Cardiac muscle cell (in vitro differentiated cells and primary cell): Measurements from ENCODE around the gene NTF3. TPM values are rescaled to one million over a fixed set of nuclear protein-coding genes. Genes with fewer than 3 reads are reported as not detected.

ENCODE experiments used
- DNase-seq, 2 donors: peaks; one replicate each; pipeline versions ENCODE4 v3.0.0 to v3.0.0-alpha.2; 2010 to 2017; ENCODE audit warnings: low read depth in 1 of 2, low spot score in 1 of 2
- H3K27ac ChIP-seq: fragments of 200-600 bp; sonication (generic); 2 replicates; pipeline ENCODE4 v1.5.1; 2016
- H3K27me3 ChIP-seq: fragments of 200-600 bp; sonication (generic); 2 replicates; pipeline ENCODE4 v1.6.0; 2016; ENCODE audit warnings: control low read depth
- H3K36me3 ChIP-seq: fragments of 200-600 bp; sonication (generic); 2 replicates; pipeline ENCODE4 v1.5.1; 2016; ENCODE audit warnings: control low read depth
- H3K4me1 ChIP-seq: fragments of 200-600 bp; sonication (generic); 2 replicates; pipeline ENCODE4 v1.8.1; 2017; ENCODE audit warnings: low read depth, mild to moderate bottlenecking, mixed run types
- H3K4me3 ChIP-seq: fragments of 200-600 bp; sonication (generic); 2 replicates; pipeline ENCODE4 v1.5.1; 2016; ENCODE audit warnings: mild to moderate bottlenecking
- H3K9me3 ChIP-seq: fragments of 200-600 bp; sonication (generic); 2 replicates; pipeline ENCODE4 v1.5.1; 2017; ENCODE audit warnings: low read depth, mild to moderate bottlenecking, control low read depth
- polyA plus RNA-seq: library from polyadenylated mRNA; unstranded; fragments of >200 nt; fragmentation: Nextera tagmentation; extraction: Ambion mirVana; gene quantifications from 2 replicates; pipeline ENCODE4 v1.2.1, GENCODE V29; 2016
- total RNA-seq: library from RNA; depleted of rRNA; stranded (reverse); fragments of >200 nt; gene quantifications from 2 replicates; pipeline ENCODE4 v1.2.3, GENCODE V29; 2016
- TF ChIP-seq, protein P1 (sequence below): IDR thresholded peaks from 2 replicates; pipeline ENCODE4 v1.5.1; 2012; ENCODE audit warnings: low read depth, mild to moderate bottlenecking, low read length

Gene NTF3
- total and polyA plus RNA-seq, 2 experiments from 2014 or later: 3.9 to 4.7 TPM

DNA sequence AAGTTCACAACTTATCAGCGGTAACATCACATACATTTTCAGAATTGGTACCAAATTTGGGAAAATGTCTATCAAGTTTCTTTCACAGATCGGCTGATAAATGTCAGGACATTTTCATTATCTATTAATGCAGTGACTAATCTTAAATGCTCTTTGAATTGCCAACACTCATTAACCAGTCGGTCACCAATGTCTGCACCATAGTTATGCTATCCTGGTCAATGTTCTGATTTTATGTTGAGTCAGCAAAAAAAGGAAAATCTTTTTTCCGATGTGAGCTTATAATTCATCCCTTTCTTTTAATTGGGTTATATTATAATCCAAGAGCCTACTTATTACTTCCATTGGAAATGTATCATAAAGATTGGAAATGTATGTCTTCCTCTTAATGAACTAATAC, 77.2 kb downstream of the NTF3 start:
- Histone ChIP-seq H3K27ac (no peak overlapping the region), H3K27me3 (no peaks in the 10 kb centered on the region), H3K4me1 (no peaks in the 10 kb centered on the region), H3K4me3 (no peak overlapping the region), H3K9me3 (no peaks in the 10 kb centered on the region), H3K36me3 (no peaks in the 10 kb centered on the region)
- no peak for DNase-seq
- TF ChIP-seq, protein P1, sequence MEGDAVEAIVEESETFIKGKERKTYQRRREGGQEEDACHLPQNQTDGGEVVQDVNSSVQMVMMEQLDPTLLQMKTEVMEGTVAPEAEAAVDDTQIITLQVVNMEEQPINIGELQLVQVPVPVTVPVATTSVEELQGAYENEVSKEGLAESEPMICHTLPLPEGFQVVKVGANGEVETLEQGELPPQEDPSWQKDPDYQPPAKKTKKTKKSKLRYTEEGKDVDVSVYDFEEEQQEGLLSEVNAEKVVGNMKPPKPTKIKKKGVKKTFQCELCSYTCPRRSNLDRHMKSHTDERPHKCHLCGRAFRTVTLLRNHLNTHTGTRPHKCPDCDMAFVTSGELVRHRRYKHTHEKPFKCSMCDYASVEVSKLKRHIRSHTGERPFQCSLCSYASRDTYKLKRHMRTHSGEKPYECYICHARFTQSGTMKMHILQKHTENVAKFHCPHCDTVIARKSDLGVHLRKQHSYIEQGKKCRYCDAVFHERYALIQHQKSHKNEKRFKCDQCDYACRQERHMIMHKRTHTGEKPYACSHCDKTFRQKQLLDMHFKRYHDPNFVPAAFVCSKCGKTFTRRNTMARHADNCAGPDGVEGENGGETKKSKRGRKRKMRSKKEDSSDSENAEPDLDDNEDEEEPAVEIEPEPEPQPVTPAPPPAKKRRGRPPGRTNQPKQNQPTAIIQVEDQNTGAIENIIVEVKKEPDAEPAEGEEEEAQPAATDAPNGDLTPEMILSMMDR: no peak

DNA sequence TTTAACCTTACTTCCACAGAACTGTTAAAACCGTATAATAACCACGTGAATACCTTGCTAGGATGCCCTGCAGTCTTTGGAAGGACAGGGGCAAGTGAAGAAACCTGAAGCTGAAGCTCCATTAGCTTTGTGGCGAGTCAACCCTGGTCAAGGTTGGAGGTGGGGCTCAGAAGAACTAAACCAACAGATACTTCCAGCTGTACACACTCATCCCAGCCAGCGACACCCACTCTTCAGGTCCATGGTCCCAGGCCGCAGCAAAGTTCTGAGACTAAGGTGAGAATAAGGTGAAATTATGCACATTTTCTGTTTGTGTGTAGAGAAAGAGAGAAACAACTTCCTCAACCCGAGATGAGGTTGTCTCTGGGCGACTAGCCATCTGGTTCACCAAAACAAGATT, 77.6 kb downstream of the NTF3 start:
- H3K4me1 ChIP-seq: no peaks in the 10 kb centered on the region
- no peaks in the 10 kb centered on the region for H3K27me3 ChIP-seq
- no peaks in the 10 kb centered on the region for H3K36me3 ChIP-seq
- DNase-seq: no peak
- no peak overlapping the region for H3K27ac ChIP-seq
- no peak overlapping the region for H3K4me3 ChIP-seq
- H3K9me3 ChIP-seq: no peaks in the 10 kb centered on the region
- TF ChIP-seq, protein P1: no peak

DNA sequence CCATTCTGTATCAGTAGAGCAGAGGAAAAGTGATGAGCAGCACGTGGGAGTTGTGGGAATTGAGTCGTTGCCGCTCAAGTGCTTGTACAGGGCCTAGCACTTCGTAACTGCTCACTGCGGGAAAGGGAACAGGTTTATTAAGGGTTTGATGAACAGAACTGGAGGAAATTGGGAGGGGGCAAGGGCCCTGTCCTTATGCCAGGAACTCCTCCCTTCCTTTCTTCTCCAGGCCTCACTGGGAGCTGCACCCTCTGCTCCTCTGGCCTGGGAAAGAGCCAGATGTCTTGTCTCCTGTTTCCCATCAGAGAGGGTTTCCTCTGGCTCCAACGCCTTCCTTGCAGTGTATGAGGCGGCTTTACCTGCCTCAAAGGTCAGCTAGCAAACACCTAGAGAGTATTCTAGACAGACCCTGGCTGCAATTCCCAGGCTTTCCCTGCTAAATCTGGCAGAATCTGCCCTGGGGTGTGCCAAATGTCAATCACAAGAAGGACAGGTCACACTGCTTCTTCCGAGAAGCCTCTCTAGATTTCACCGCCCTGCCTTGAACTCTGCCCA, 78.4 kb downstream of the NTF3 start:
- H3K27ac ChIP-seq: no peak overlapping the region
- no peaks in the 10 kb centered on the region for H3K4me1 ChIP-seq
- no peaks in the 10 kb centered on the region for H3K9me3 ChIP-seq
- H3K36me3 ChIP-seq: no peaks in the 10 kb centered on the region
- H3K27me3 ChIP-seq: no peaks in the 10 kb centered on the region
- TF ChIP-seq, protein P1: no peak
- no peak overlapping the region for H3K4me3 ChIP-seq
- no peak for DNase-seq

DNA sequence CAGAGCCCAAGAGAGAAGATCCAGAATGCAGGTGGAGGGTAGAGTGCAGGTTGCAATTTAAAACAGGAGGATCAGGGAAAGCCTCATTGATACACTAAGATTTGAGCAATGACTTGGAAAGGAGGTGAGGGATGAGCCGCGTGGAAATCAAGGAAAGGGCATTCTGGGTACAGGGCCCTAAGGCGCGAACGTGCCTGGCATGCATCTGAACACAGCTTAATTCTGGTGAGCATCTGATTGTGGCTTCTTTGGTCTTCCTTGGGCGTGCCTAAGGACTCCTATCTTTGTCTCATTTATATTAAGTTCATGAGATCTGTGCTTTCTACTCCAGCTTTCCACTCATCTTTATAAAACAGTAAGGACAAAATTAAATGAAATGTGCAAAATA, 79.3 kb downstream of the NTF3 start:
- H3K9me3 ChIP-seq: no peaks in the 10 kb centered on the region
- no peak for DNase-seq
- TF ChIP-seq, protein P1: no peak

DNA sequence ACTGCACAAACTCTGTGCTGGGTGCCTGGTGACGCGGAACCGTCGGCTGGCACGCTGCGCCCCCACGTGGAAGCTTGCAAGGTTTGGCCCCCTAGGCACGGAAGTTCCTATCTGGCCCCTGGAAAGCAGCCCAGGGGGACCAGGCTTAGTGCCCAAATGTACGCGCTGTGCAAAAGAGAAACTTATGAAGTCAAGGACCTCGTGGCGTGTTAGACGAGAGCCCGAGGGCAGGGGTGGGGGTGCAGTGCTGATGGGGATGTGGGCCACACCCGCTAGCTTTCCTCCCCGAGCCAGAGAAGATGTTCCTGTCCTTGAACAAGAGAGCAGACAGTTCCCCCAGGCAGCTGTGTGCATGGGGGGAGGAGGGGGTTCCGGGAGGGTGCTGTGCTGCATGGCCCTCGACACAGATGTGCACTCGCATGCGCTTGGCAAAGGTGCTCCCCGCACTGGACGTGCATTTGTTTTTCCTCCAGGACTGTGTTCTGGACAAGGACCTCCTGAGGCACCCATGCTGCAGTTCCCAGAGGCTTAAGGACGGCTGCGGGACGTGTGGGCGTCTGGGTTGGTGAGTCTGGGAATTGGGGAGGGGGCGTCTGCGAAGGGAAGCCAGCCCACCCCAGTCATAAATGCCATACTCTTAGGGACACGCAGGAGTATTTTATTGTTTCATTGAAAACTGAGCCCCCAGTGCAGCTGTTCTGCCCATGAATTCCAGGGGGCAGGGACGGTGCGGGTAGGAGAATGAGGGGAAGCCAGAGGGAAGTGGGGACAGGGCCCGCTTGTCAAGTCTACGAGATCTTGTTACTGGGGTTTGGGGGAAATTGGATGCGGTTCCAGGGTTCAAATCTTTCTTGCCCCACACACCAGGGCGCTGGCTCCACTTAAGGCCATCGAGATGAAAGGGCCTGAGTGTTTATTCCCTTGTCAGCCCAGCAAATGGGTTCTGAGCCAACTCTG, 80.0 kb downstream of the NTF3 start:
- no peaks in the 10 kb centered on the region for H3K4me1 ChIP-seq
- TF ChIP-seq, protein P1: peak; percentile 59
- DNase-seq: peak; percentile 33 to 56
- H3K36me3 ChIP-seq: no peaks in the 10 kb centered on the region
- no peaks in the 10 kb centered on the region for H3K27me3 ChIP-seq
- H3K4me3 ChIP-seq: no peak overlapping the region
- H3K9me3 ChIP-seq: no peaks in the 10 kb centered on the region
- H3K27ac ChIP-seq: no peak overlapping the region

More for the DNA sequence above, 79.3 kb downstream of the NTF3 start:
- H3K4me3 ChIP-seq: no peak overlapping the region
- no peaks in the 10 kb centered on the region for H3K36me3 ChIP-seq
- no peak overlapping the region for H3K27ac ChIP-seq
- H3K27me3 ChIP-seq: no peaks in the 10 kb centered on the region
- no peaks in the 10 kb centered on the region for H3K4me1 ChIP-seq
